HEK293 (cell line): Measurements from ENCODE around the gene PDE9A.

Source experiments
- CTCF ChIA-PET: fragments of 350-600 bp; formaldehyde crosslinking; extraction: SDS; loops from one replicate; lab custom pipeline; 2021; ENCODE audit warnings: antibody characterized with exemption; lab: Yijun Ruan, JAX
- POLR2A ChIA-PET: fragments of 300-600 bp; formaldehyde crosslinking; extraction: SDS; loops from one replicate; lab custom pipeline; 2020; ENCODE audit warnings: antibody characterized with exemption, inconsistent platforms; lab: Yijun Ruan, JAX
- H3K27ac ChIP-seq: fragments of 200-500 bp; sonication (Bioruptor generic); 2 replicates; pipeline ENCODE4 v1.5.1; 2014; ENCODE audit warnings: low read depth, low read length, control low read depth, inconsistent platforms; ENCODE audit errors: extremely low read depth
- H3K36me3 ChIP-seq, 2 experiments: fragments of 200-500 bp in 1 of 2; sonication (Bioruptor generic) in 1 of 2; 1 replicate in 1 of 2; 2 replicates in 1 of 2; pipeline ENCODE4 v1.5.1; 2014 to 2017; ENCODE audit warnings: inconsistent platforms in 2 of 2, low read length in 2 of 2; ENCODE audit not compliant: control insufficient read depth in 2 of 2, insufficient read depth in 1 of 2
- H3K4me1 ChIP-seq: fragments of 200-500 bp; sonication (Bioruptor generic); 2 replicates; pipeline ENCODE4 v1.5.1; 2014; ENCODE audit warnings: mild to moderate bottlenecking, low read length, inconsistent platforms; ENCODE audit not compliant: control insufficient read depth, insufficient read depth
- H3K4me3 ChIP-seq: 2 replicates; pipeline ENCODE4 v1.5.1; 2011; ENCODE audit warnings: low read depth, mild to moderate bottlenecking, control low read depth, low read length, moderate library complexity
- H3K9me3 ChIP-seq: fragments of 200-500 bp; sonication (Bioruptor generic); 2 replicates; pipeline ENCODE4 v1.5.1; 2014; ENCODE audit warnings: low read depth, low read length, inconsistent platforms; ENCODE audit not compliant: control insufficient read depth, insufficient read depth
- BCL11A ChIP-seq: fragments of 450-650 bp; formaldehyde crosslinking; IDR thresholded peaks from 2 replicates; pipeline ENCODE4 v1.5.1; 2016; ENCODE audit warnings: low read depth, missing biosample characterization, missing genetic modification characterization
- GLIS2 ChIP-seq: fragments of 450-650 bp; formaldehyde crosslinking; IDR thresholded peaks from 2 replicates; pipeline ENCODE4 v1.5.1; 2016; ENCODE audit warnings: missing biosample characterization, missing genetic modification characterization
- KLF1 ChIP-seq: fragments of 450-650 bp; formaldehyde crosslinking; IDR thresholded peaks from 2 replicates; pipeline ENCODE4 v1.5.1; 2016; ENCODE audit warnings: missing biosample characterization, missing genetic modification characterization
- KLF16 ChIP-seq: fragments of 450-650 bp; formaldehyde crosslinking; IDR thresholded peaks from 2 replicates; pipeline ENCODE4 v1.5.1; 2017; ENCODE audit warnings: missing biosample characterization, missing genetic modification characterization
- KLF17 ChIP-seq: fragments of 450-650 bp; formaldehyde crosslinking; IDR thresholded peaks from 2 replicates; pipeline ENCODE4 v1.5.1; 2016; ENCODE audit warnings: missing biosample characterization, missing genetic modification characterization
- REST ChIP-seq: fragments of 450-650 bp; formaldehyde crosslinking; IDR thresholded peaks from 2 replicates; pipeline ENCODE4 v1.5.1; 2016; ENCODE audit warnings: missing biosample characterization, missing genetic modification characterization
- SP2 ChIP-seq: fragments of 450-650 bp; formaldehyde crosslinking; IDR thresholded peaks from 2 replicates; pipeline ENCODE4 v1.5.1; 2016; ENCODE audit warnings: missing biosample characterization, missing genetic modification characterization
- ZBTB44 ChIP-seq: fragments of 450-650 bp; IDR thresholded peaks from 2 replicates; pipeline ENCODE4 v1.5.1; 2018; ENCODE audit warnings: missing biosample characterization, mild to moderate bottlenecking, missing genetic modification characterization
- ZBTB7A ChIP-seq: fragments of 450-650 bp; formaldehyde crosslinking; IDR thresholded peaks from 2 replicates; pipeline ENCODE4 v1.5.1; 2016; ENCODE audit warnings: low read depth, missing biosample characterization, missing genetic modification characterization
- ZNF138 ChIP-seq: fragments of 450-650 bp; formaldehyde crosslinking; IDR thresholded peaks from 2 replicates; pipeline ENCODE4 v1.5.1; 2016; ENCODE audit warnings: missing biosample characterization, missing genetic modification characterization, borderline replicate concordance
- ZNF18 ChIP-seq: fragments of 450-650 bp; formaldehyde crosslinking; IDR thresholded peaks from 2 replicates; pipeline ENCODE4 v1.5.1; 2016; ENCODE audit warnings: missing biosample characterization, missing genetic modification characterization
- ZNF2 ChIP-seq: fragments of 450-650 bp; formaldehyde crosslinking; IDR thresholded peaks from 2 replicates; pipeline ENCODE4 v1.5.1; 2016; ENCODE audit warnings: missing biosample characterization, missing genetic modification characterization
- ZNF248 ChIP-seq: fragments of 450-650 bp; formaldehyde crosslinking; IDR thresholded peaks from 2 replicates; pipeline ENCODE4 v1.5.1; 2017; ENCODE audit warnings: missing biosample characterization, missing genetic modification characterization
- ZNF394 ChIP-seq: fragments of 450-650 bp; formaldehyde crosslinking; IDR thresholded peaks from 2 replicates; pipeline ENCODE4 v1.5.1; 2016; ENCODE audit warnings: missing biosample characterization, missing genetic modification characterization, mild to moderate bottlenecking, moderate library complexity, borderline replicate concordance
- ZNF398 ChIP-seq: fragments of 450-650 bp; formaldehyde crosslinking; IDR thresholded peaks from 2 replicates; pipeline ENCODE4 v1.5.1; 2017; ENCODE audit warnings: missing biosample characterization, missing genetic modification characterization
- ZNF433 ChIP-seq: fragments of 450-650 bp; formaldehyde crosslinking; IDR thresholded peaks from 2 replicates; pipeline ENCODE4 v1.5.1; 2016; ENCODE audit warnings: missing biosample characterization, missing genetic modification characterization, low read depth
- ZNF48 ChIP-seq: fragments of 450-650 bp; formaldehyde crosslinking; IDR thresholded peaks from 2 replicates; pipeline ENCODE4 v1.5.1; 2016; ENCODE audit warnings: missing biosample characterization, missing genetic modification characterization
- ZNF514 ChIP-seq: fragments of 450-650 bp; formaldehyde crosslinking; IDR thresholded peaks from 2 replicates; pipeline ENCODE4 v1.5.1; 2016; ENCODE audit warnings: missing biosample characterization, missing genetic modification characterization
- ZNF529 ChIP-seq: fragments of 450-650 bp; formaldehyde crosslinking; IDR thresholded peaks from 2 replicates; pipeline ENCODE4 v1.5.1; 2017; ENCODE audit warnings: missing genetic modification characterization, missing biosample characterization; ENCODE audit not compliant: insufficient replicate concordance
- ZNF621 ChIP-seq: fragments of 450-650 bp; formaldehyde crosslinking; IDR thresholded peaks from 2 replicates; pipeline ENCODE4 v1.5.1; 2017; ENCODE audit warnings: missing biosample characterization, missing genetic modification characterization
- ZNF626 ChIP-seq: fragments of 450-650 bp; sonication (Bioruptor Pico); formaldehyde crosslinking; IDR thresholded peaks from 2 replicates; pipeline ENCODE4 v1.5.1; 2018; ENCODE audit warnings: missing biosample characterization, missing genetic modification characterization, inconsistent platforms
- ZNF654 ChIP-seq: fragments of 450-650 bp; formaldehyde crosslinking; IDR thresholded peaks from 2 replicates; pipeline ENCODE4 v1.5.1; 2016; ENCODE audit warnings: low read depth, missing biosample characterization, missing genetic modification characterization
- ZNF692 ChIP-seq: fragments of 450-650 bp; formaldehyde crosslinking; IDR thresholded peaks from 2 replicates; pipeline ENCODE4 v1.5.1; 2016; ENCODE audit warnings: missing biosample characterization, missing genetic modification characterization
- ZNF76 ChIP-seq: fragments of 450-650 bp; formaldehyde crosslinking; IDR thresholded peaks from 2 replicates; pipeline ENCODE4; 2016; ENCODE audit warnings: low read depth, missing biosample characterization, missing genetic modification characterization, borderline replicate concordance

PDE9A gene

GRCh38 chr21:42623694-42624093, 29.7 kb upstream of the PDE9A start:
- Histone ChIP-seq H3K9me3 (no peaks in the 10 kb centered on the region), H3K4me1 (no peaks in the 10 kb centered on the region), H3K27ac (no peak overlapping the region), H3K4me3 (no peak overlapping the region), H3K36me3 (no peaks in the 10 kb centered on the region)
- ChIA-PET POLR2A (no interaction called here), CTCF (interaction anchor here (1.5 kb wide), 1 partner anchor 9 kb away, joined by 3 read pairs; no protein-coding TSS in a partner anchor)
- no peak for TF ChIP-seq ZNF626 (tag by site-specific recombination)
- no peak for TF ChIP-seq ZNF2
- no peak for TF ChIP-seq SP2 (tag by site-specific recombination)
- no peak for TF ChIP-seq ZNF138 (tag by site-specific recombination)
- no peak for TF ChIP-seq ZNF514 (tag by site-specific recombination)
- TF ChIP-seq ZNF621, result no peak
- no peak for TF ChIP-seq ZBTB7A (tag by site-specific recombination)
- TF ChIP-seq ZBTB44, result no peak
- no peak for TF ChIP-seq ZNF692 (tag by site-specific recombination)
- TF ChIP-seq ZNF18 (tag by site-specific recombination), result no peak
- no peak for TF ChIP-seq ZNF394 (tag by site-specific recombination)
- TF ChIP-seq ZNF76 (tag by site-specific recombination), result no peak
- TF ChIP-seq ZNF529 (tag by site-specific recombination), result no peak
- TF ChIP-seq ZNF654, result no peak
- TF ChIP-seq, all 188 proteins: peak for 0

- H3K4me3 ChIP-seq, result no peak overlapping the region
- H3K27ac ChIP-seq, result no peak overlapping the region
- no peaks in the 10 kb centered on the region for H3K4me1 ChIP-seq
- H3K36me3 ChIP-seq, result no peaks in the 10 kb centered on the region
- ChIA-PET CTCF (interaction anchor here (1.1 kb wide), 1 partner anchor 31 kb away, joined by 3 read pairs; no protein-coding TSS in a partner anchor), POLR2A (no interaction called here)
- H3K9me3 ChIP-seq, result no peaks in the 10 kb centered on the region
- no peak for TF ChIP-seq KLF1 (tag by site-specific recombination)
- no peak for TF ChIP-seq GLIS2 (tag by site-specific recombination)
- TF ChIP-seq ZNF48 (tag by site-specific recombination), result no peak
- TF ChIP-seq ZNF248 (tag by site-specific recombination), result no peak
- no peak for TF ChIP-seq ZNF433 (tag by site-specific recombination)
- no peak for TF ChIP-seq BCL11A (tag by site-specific recombination)
- TF ChIP-seq REST (tag by site-specific recombination), result no peak
- no peak for TF ChIP-seq KLF17 (tag by site-specific recombination)
- TF ChIP-seq KLF16 (tag by site-specific recombination), result no peak
- no peak for TF ChIP-seq ZNF398 (tag by site-specific recombination)
Observed at GRCh38 chr21:42624095-42624790, 29.2 kb upstream of the PDE9A start.
